HG03469 (cell line): Measurements from ENCODE around the gene ADH7.

Source experiments
- ATAC-seq: cut with Tn5 transposase; IDR thresholded peaks from one replicate; pipeline ENCODE4 v1.9.1; 2021; ENCODE audit warnings: mild to moderate bottlenecking, moderate library complexity, moderate number of reproducible peaks; ENCODE audit not compliant: unreplicated experiment

The ADH7 gene

GRCh38 chr4:99435154-99435553 is at the start of gene ADH7:
Gene ADH7, minus strand, starts transcription at chr4:99435342. Its CDS starts 109 bp downstream, at chr4:99435233.
- no peak for ATAC-seq

GRCh38 chr4:99483636-99484035 is 48.5 kb upstream of the ADH7 start:
- ATAC-seq: no peak

GRCh38 chr4:99473131-99473530 is 38.0 kb upstream of the ADH7 start:
- ATAC-seq: no peak

- no peak for ATAC-seq
These were observed 36.8 kb upstream of the ADH7 start for GRCh38 chr4:99471896-99472295.

GRCh38 chr4:99471349-99471748 is 36.2 kb upstream of the ADH7 start:
- ATAC-seq: no peak

- ATAC-seq: no peak
These were observed 33.7 kb upstream of the ADH7 start for GRCh38 chr4:99468889-99469288.

GRCh38 chr4:99467887-99468286 is 32.7 kb upstream of the ADH7 start:
- ATAC-seq: no peak

- no peak for ATAC-seq
These were observed 28.4 kb upstream of the ADH7 start for GRCh38 chr4:99463566-99463965.

- peak; percentile 89 for ATAC-seq
These were observed 27.8 kb upstream of the ADH7 start for GRCh38 chr4:99462875-99463464.

- no peak for ATAC-seq
These were observed 26.7 kb upstream of the ADH7 start for GRCh38 chr4:99461623-99462401.

GRCh38 chr4:99459546-99460042 is 24.5 kb upstream of the ADH7 start:
- no peak for ATAC-seq

- no peak for ATAC-seq
These were observed 23.8 kb upstream of the ADH7 start for GRCh38 chr4:99458911-99459447.

- no peak for ATAC-seq
These were observed 22.5 kb upstream of the ADH7 start for GRCh38 chr4:99457676-99458075.

- no peak for ATAC-seq
These were observed 22.1 kb upstream of the ADH7 start for GRCh38 chr4:99457270-99457669.

- ATAC-seq: no peak
These were observed 12.4 kb upstream of the ADH7 start for GRCh38 chr4:99447513-99447912.

- ATAC-seq: peak; percentile 97
These were observed 11.9 kb upstream of the ADH7 start for GRCh38 chr4:99447079-99447478.

GRCh38 chr4:99438405-99438780 is 3.3 kb upstream of the ADH7 start:
- no peak for ATAC-seq

GRCh38 chr4:99437723-99438404 is 2.7 kb upstream of the ADH7 start:
- no peak for ATAC-seq

- ATAC-seq: no peak
These were observed 2.0 kb upstream of the ADH7 start for GRCh38 chr4:99436976-99437722.

- ATAC-seq: no peak
These were observed 1.3 kb upstream of the ADH7 start for GRCh38 chr4:99436462-99436861.

- ATAC-seq: no peak
These were observed 5.0 kb downstream of the ADH7 start for GRCh38 chr4:99430106-99430505.
